K562 (cell line): Measurements from ENCODE around the gene C19orf67. TPM values are rescaled to one million over a fixed set of nuclear protein-coding genes. Genes with fewer than 3 reads are reported as not detected.

Source experiments
- GTF2B ChIP-seq: IDR thresholded peaks from 2 replicates; pipeline ENCODE4 v1.6.1; 2011; ENCODE audit not compliant: insufficient read length; ENCODE audit errors: extremely low read depth
- MEIS2 ChIP-seq: fragments of 450-650 bp; IDR thresholded peaks from 2 replicates; pipeline ENCODE4 v1.6.1; 2014; ENCODE audit warnings: mild to moderate bottlenecking; ENCODE audit not compliant: partially characterized antibody
- NFE2L1 ChIP-seq: fragments of 450-650 bp; IDR thresholded peaks from 2 replicates; pipeline ENCODE4 v1.6.1; 2016; ENCODE audit warnings: missing genetic modification characterization, low read depth, mild to moderate bottlenecking, missing compliant biosample characterization, moderate library complexity, borderline replicate concordance
- PML ChIP-seq: IDR thresholded peaks from 2 replicates; pipeline ENCODE4 v1.6.1; 2012; ENCODE audit warnings: low read length, inconsistent platforms
- RUNX1 ChIP-seq: sonication (generic); IDR thresholded peaks from 2 replicates; pipeline ENCODE4 v1.6.1; 2016; ENCODE audit warnings: antibody characterized with exemption, low read depth
- SOX6 ChIP-seq: fragments of 450-650 bp; IDR thresholded peaks from 2 replicates; pipeline ENCODE4 v1.6.1; 2014; ENCODE audit warnings: mild to moderate bottlenecking
- UBTF ChIP-seq, 2 experiments: IDR thresholded peaks; 2 replicates each; pipeline ENCODE4 v1.6.1; 2012; ENCODE audit warnings: improper control_type of control experiment in 2 of 2, low read depth in 2 of 2, low read length in 2 of 2, borderline replicate concordance in 1 of 2
- ZBTB40 ChIP-seq, 2 experiments: fragments of 450-650 bp in 1 of 2; sonication (generic) in 1 of 2; formaldehyde crosslinking in 1 of 2; IDR thresholded peaks; 2 replicates each; pipeline versions ENCODE4 v1.7.1 to v1.9.0; 2016 to 2022; ENCODE audit warnings: inconsistent platforms in 1 of 2, mild to moderate bottlenecking in 1 of 2, missing genetic modification reagents in 1 of 2
- ZMIZ1 ChIP-seq, 2 experiments: fragments of 150-350 bp in 1 of 2; IDR thresholded peaks; 2 replicates each; pipeline ENCODE4 v1.6.1; 2012 to 2016; ENCODE audit warnings: low read depth in 2 of 2, low read length in 2 of 2, mild to moderate bottlenecking in 1 of 2, moderate library complexity in 1 of 2
- polyA plus RNA-seq, 8 experiments: library from polyadenylated mRNA; depleted of rRNA in 4 of 8; stranded (reverse) in 5 of 8; unstranded in 3 of 8; fragments of >200 nt; fragmentation: Nextera tagmentation in 2 of 8; fragmentation: Illumina TruSeq in 1 of 8; extraction: Ambion mirVana in 2 of 8; extraction: Trizol in 1 of 8; gene quantifications; 2 replicates each; pipeline versions ENCODE4 v1.2.1 to v1.2.3, GENCODE V29; 2011 to 2014; ENCODE audit warnings: inconsistent platforms in 1 of 8, missing spikeins in 1 of 8
- total RNA-seq, 7 experiments: library from RNA; depleted of rRNA in 6 of 7; stranded (reverse); fragments of >200 nt in 6 of 7; fragmentation: Illumina TruSeq in 2 of 7; extraction: Trizol in 2 of 7; gene quantifications; 2 replicates each; pipeline versions ENCODE4 v1.2.1 to v1.2.3, GENCODE V29; 2011 to 2021; ENCODE audit warnings: low replicate concordance in 1 of 7

The C19orf67 gene
- total and polyA plus RNA-seq, 9 of the 15 experiments (the other 6 are each of a cell fraction or from before 2014, with no cell fraction given): 0.29 to 1.8 (median 0.51) TPM; not detected in 3

- peak; percentile 10; the same call in 1 of the 2 replicates for TF ChIP-seq SOX6
- TF ChIP-seq PML: peak; percentile 47; the same call in 1 of the 2 replicates
- TF ChIP-seq RUNX1: 0 out of 2 replicates have a peak, but pooled peaks have one; percentile 69
- TF ChIP-seq ZMIZ1 (IDR thresholded peaks at IDR 0.05; ENCODE audit: low read depth in 2 of 2, low read length in 2 of 2): no peak
- TF ChIP-seq NFE2L1 (tag): no peak
- peak; percentile 99 for TF ChIP-seq ZBTB40 (IDR thresholded peaks at IDR 0.05)
- TF ChIP-seq ZBTB40 (CRISPR knock-in tag; IDR thresholded peaks at IDR 0.05): no peak
- no peak for TF ChIP-seq UBTF (IDR thresholded peaks at IDR 0.05; ENCODE audit: borderline replicate concordance in 1 of 2, low read depth in 2 of 2, low read length in 2 of 2)
- TF ChIP-seq GTF2B: no peak
- peak; percentile 90 for TF ChIP-seq MEIS2
Observed at GRCh38 chr19:14080887-14081796, 4.4 kb downstream of the C19orf67 start (continued).
